LoVo (cell line): ENCODE data around the gene IL1RN.

ENCODE experiments used
- DNase-seq: peaks from one replicate; pipeline ENCODE4 v3.0.0-alpha.2; 2016; ENCODE audit warnings: low spot score

IL1RN gene

DNA sequence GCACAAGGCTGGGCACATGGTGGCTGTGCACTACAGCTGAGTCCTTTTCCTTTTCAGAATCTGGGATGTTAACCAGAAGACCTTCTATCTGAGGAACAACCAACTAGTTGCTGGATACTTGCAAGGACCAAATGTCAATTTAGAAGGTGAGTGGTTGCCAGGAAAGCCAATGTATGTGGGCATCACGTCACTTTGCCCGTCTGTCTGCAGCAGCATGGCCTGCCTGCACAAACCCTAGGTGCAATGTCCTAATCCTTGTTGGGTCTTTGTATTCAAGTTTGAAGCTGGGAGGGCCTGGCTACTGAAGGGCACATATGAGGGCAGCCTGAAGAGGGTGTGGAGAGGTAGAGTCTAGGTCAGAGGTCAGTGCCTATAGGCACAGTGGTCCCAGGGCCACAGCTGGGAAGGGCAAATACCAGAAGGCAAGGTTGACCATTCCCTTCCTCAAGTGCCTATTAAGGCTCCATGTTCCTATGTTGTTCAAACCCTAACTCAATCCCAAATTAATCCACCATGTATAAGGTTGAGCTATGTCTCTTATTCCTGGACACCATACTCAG lies 2.2 kb downstream of the IL1RN start:
- no peak for DNase-seq

- DNase-seq: no peak
Measured at GRCh38 chr2:113131352-113132185, 4.2 kb downstream of the IL1RN start.

DNA sequence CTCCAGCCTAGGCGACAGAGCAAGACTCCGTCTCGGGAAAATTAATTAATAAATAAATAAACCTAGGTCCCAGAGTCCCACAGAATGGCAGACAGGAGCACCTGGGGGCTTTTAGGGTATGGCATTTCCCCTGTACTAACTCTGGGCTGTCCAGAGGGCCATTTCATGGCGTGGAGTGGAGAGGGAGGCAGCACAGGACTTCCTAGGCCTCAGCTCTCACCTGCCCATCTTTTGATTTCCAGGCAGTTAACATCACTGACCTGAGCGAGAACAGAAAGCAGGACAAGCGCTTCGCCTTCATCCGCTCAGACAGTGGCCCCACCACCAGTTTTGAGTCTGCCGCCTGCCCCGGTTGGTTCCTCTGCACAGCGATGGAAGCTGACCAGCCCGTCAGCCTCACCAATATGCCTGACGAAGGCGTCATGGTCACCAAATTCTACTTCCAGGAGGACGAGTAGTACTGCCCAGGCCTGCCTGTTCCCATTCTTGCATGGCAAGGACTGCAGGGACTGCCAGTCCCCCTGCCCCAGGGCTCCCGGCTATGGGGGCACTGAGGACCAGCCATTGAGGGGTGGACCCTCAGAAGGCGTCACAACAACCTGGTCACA lies 5.1 kb downstream of the IL1RN start:
- DNase-seq: no peak

- no peak for DNase-seq
Measured at GRCh38 chr2:113133704-113134598, 6.6 kb downstream of the IL1RN start.

GRCh38 chr2:113134717-113135116 lies 7.3 kb downstream of the IL1RN start:
- DNase-seq: no peak

- no peak for DNase-seq
Measured at GRCh38 chr2:113135317-113135716, 7.9 kb downstream of the IL1RN start.

DNA sequence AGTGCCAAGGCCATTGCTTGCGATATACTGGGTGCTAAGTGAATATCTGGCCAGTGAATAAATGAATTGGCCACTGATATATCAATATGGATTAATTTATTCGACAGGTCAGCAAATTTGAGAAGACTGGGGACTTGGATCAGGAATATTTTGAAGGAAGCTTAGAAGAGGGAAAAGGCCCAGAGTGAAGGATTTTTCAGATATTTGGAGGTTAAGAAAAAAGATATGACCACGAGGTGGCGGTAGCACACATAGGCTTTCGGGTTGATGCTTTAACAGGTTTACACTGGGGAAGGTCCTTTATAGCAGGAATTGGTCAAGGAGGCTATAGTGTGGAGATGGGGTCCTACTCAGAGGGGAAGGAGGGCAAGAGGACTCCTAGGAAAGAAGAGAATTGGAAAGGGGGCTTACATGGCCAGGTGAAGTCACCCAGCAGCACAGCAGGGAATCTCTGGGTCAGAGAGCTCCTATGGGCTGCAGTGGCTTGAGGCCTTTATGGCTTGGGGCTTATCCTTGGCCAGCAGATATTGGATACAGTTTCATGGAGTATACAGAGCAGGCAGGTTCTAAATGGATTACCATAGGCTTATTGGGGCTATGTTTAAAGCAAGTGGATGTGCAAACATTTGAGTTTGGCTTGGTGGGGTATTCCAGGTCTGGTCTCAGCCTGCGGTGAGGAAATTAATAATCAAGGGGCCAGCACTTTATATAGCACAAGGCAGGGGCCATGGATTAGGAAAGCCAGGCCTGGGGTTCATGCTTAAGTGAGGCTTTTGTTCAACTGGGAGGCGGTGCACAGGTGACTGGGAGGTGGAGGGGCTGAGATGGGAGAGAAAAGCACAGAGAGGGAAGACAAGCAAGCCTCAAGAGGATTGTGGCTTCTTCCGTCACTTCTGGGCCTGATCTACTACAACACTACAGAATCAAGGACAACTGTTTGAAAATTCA lies 9.7 kb downstream of the IL1RN start:
- peak; percentile 47 for DNase-seq

GRCh38 chr2:113137827-113138226 lies 10.4 kb downstream of the IL1RN start:
- DNase-seq: no peak

DNA sequence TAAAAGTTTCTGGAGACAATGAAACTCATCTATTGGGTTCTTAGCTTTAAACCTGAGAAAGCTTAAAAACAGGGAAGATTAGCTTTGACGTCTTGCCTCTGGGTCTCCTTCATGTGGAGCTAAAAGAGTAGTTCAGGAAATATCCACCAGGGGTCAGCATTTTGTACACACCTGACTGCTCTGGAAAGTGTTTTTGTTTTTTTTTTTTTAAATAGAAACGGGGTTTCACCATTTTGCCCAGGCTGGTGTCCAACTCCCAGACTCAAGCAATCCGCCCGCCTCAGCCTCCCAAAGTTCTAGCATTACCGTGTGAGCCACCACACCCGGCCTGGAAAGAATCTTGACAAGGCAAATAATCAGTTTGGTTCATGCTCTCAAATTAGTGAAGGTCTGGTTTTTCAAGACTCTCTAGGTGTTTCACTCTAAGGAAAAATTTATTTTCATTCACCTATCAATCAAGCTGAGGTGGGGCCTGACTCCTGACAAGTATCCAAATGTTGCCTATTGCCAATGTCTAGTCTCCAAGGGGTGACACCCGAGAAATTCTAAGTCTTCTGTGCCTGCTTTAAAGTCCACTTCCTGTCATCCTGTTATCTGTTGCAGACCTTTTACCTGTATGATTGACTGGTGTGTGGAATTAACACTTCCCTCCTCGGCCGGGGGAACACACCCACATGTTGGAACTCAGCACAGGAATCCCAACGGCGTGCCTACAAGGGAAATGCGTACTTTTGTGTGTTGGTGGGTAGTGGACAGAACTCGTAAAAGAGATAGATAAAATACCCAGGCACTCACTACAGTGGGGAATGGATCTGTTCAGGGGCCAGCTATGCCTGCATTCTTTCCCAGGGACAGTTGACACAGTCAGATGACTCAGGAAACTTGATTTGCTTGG lies 11.3 kb downstream of the IL1RN start:
- peak; percentile 75 for DNase-seq

- no peak for DNase-seq
Measured at GRCh38 chr2:113141451-113141850, 14.1 kb downstream of the IL1RN start.

GRCh38 chr2:113142290-113142689 lies 14.9 kb downstream of the IL1RN start:
- no peak for DNase-seq

- no peak for DNase-seq
Measured at GRCh38 chr2:113144259-113144658, 16.9 kb downstream of the IL1RN start.

DNA sequence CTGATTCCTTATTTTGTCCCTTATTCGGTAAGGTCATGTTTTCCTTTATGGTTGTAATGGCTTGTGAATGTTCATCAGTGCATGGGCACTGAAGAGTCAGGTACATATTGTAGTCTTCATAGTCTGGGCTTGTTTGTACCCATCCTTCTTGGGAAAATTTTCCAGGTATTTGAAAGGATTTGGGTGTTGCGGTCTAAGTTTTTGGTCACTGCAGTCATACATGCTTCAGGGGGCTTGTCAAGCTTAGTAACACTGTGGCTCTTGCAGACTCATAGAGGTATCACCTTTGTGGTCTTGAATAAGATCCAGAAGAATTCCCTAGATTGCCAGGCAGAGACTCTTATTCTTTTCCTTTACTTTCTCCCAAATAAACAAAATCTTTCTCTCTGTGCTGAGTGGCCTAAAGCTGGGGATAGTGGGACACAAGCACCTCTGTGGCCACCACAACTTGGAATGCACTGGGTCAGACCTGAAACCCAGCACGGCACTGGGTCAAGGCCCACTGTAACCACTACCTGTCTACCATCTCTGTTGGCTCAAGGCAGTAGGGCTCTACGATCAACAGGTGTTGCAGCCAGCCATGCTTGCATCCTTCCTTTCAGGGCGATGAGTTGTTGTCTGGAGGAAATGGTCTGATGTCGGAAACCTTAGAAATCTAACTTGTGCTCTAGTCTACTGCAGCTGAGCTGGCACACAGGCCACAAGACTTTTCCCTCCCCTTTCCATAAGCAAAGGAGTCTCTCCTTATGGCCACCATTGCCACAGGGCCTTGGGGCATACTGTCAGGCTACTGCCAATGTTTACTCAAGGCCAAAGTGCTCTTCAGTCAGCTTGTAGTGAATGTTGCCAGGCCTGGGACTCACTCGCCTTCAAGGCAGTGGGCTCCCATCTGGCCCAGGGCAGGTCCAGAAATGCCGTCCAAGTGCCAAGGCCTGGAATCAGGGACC lies 21.5 kb downstream of the IL1RN start:
- no peak for DNase-seq

- DNase-seq: no peak
Measured at GRCh38 chr2:113149553-113150257, 22.3 kb downstream of the IL1RN start.

GRCh38 chr2:113150258-113150601 lies 22.8 kb downstream of the IL1RN start:
- no peak for DNase-seq

DNA sequence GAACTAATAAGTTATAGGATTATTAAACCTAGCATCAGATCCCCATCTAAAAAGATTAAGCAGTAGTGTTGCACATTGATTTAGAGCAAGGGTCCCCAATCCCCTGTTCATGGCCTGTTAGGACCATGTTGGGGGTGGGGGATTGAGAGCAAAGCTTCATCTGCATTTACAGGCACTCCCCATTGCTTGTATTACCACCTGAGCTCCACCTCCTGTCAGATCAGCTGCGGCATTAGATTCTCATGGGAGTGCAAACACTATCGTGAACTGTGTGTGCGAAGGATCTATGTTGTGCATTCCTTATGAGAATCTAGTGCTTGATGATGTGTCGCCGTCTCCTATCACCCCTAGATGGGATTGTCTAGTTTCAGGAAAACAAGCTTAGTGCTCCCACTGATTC lies 27.9 kb downstream of the IL1RN start:
- DNase-seq: no peak

DNA sequence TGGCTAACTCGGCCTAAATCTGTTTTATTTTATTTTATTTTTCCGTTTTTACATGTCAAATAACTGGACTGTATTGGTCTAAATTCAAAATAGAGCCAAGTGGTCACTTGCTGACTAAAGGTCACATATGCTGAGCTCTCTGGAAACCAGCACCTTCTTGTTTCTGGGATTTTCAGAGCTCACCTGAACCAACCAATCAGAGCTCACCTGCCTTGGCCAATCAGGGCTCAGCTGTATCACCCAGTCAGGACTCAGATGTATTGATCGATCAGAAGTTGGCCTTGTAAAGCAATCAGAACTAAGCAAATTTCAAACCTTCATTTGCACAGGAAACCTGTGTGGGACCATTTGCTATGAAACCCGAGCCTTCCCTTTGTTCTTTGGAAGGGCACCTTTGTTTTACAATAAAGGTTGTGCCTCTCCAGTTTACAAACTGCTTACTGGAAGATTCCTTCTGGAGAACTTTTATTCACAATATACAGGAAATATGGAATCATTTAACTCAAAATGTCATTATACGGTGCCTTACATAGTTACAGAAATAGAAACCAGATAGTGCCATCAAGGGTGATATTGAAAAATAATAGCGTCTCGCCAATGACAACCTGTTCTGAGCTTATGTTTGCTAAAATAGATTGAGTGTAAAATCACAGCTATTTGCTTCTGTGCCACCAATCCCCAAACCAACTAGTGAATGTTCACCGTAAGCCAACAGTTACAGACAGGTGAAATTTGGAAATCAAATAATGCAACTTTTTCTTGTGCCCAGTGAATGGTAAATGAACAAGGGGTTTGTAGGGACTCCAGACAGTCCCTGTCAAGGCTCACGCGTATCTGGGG lies 29.1 kb downstream of the IL1RN start:
- DNase-seq: no peak
